Measurements from ENCODE around the gene OTOF. TPM values are rescaled to one million over a fixed set of nuclear protein-coding genes. Genes with fewer than 3 reads are reported as not detected.

The OTOF gene
- total and polyA plus RNA-seq, 2 of the 4 experiments (the other 2 are of a cell fraction) = 0.03 TPM; not detected in 1

- Histone ChIP-seq H3K4ac (ENCODE audit: low read depth, low read length) (no peak overlapping the region), H3K56ac (ENCODE audit: extremely low read depth, insufficient read depth, low read length) (no peak overlapping the region), H3K4me3 (ENCODE audit: insufficient read depth, low read depth, low read length) (no peak overlapping the region), H2BK120ac (ENCODE audit: low read depth, low read length) (no peak overlapping the region), H4K91ac (ENCODE audit: insufficient read depth, low read depth, low read length) (no peak overlapping the region), H2BK5ac (ENCODE audit: low read depth, low read length, poor library complexity, severe bottlenecking) (no peak overlapping the region), H3K23ac (ENCODE audit: low read depth, low read length) (no peak overlapping the region), H3K36me3 (ENCODE audit: control insufficient read depth, insufficient read depth, low read length) (no peaks in the 10 kb centered on the region), H2BK20ac (ENCODE audit: low read depth, low read length) (no peak overlapping the region), H3K4me1 (ENCODE audit: control insufficient read depth, insufficient read depth, low read length) (no peaks in the 10 kb centered on the region), H3K79me1 (ENCODE audit: low read depth in 1 of 2, low read length in 2 of 2) (no peaks in the 10 kb centered on the region), H3K27ac (ENCODE audit: insufficient read depth, low read length) (no peak overlapping the region), H2BK15ac (ENCODE audit: low read depth, low read length) (no peak overlapping the region), H2AFZ (replicated peaks; ENCODE audit: low read length, poor library complexity) (no peak overlapping the region), H3K27me3 (ENCODE audit: control insufficient read depth, insufficient read depth, low read length) (peaks cover 66% of the 10 kb centered on the region), H4K20me1 (ENCODE audit: insufficient read depth, low read length) (no peaks in the 10 kb centered on the region), H2AK9ac (replicated peaks; ENCODE audit: low read depth, low read length, poor library complexity) (no peak overlapping the region), H3K18ac (ENCODE audit: low read depth, low read length) (no peak overlapping the region), H4K5ac (ENCODE audit: low read depth, low read length) (no peak overlapping the region), H3K9ac (ENCODE audit: low read depth, low read length) (no peak overlapping the region), H3K14ac (replicated peaks; ENCODE audit: low read depth, low read length) (no peak overlapping the region), H3K4me2 (ENCODE audit: low read depth, low read length) (no peak overlapping the region), H3K9me3 (ENCODE audit: control insufficient read depth, insufficient read depth, low read length) (peaks cover 2% of the 10 kb centered on the region; the same call in 1 of the 2 replicates), H3K9me1 (ENCODE audit: insufficient read depth, low read length) (no peaks in the 10 kb centered on the region), H4K8ac (ENCODE audit: low read depth in 2 of 2, low read length in 2 of 2) (no peak overlapping the region), H2AK5ac (ENCODE audit: low read depth, low read length) (no peak overlapping the region)
- POLR2A ChIA-PET (ENCODE audit: unreplicated experiment) = no interaction called here
- BruUV-seq (replicated peaks) = no TSS peak
- TF ChIP-seq ELK1 (IDR thresholded peaks at IDR 0.05; ENCODE audit: borderline replicate concordance, low read depth, low read length) (no peak), CEBPB (IDR thresholded peaks at IDR 0.05; ENCODE audit: low read depth, low read length) (no peak), CHD1 (IDR thresholded peaks at IDR 0.05; ENCODE audit: low read depth, low read length) (no peak), CTCF (conservative IDR thresholded peaks at IDR 0.05; ENCODE audit: low read depth, low read length) (no peak), FOS (IDR thresholded peaks at IDR 0.05; ENCODE audit: low read depth, low read length) (no peak)
- DNase-seq (no peak), ATAC-seq (ENCODE audit: low read depth) (no peak)
- dilution Hi-C loops (cut with HindIII; ENCODE audit: low sequenced_read_pairs, unreplicated experiment) = no loop called here
- intact Hi-C loops (cut with micrococcal nuclease) = no loop called here
- CTCF ChIA-PET = no interaction called here
- in situ Hi-C loops (cut with MboI; ENCODE audit: low sequenced_read_pairs) = no loop called here
These were observed 29.2 kb upstream of the OTOF start for GRCh38 chr2:26507088-26507487.
